HL-60 (cell line): ENCODE data around the gene ASB14.

Experiments
- DNase-seq, 2 experiments: peaks; one replicate each; pipeline ENCODE4 v3.0.0-alpha.2; 2010 to 2020; ENCODE audit warnings: low read depth in 1 of 2, low spot score in 1 of 2
- H3K27ac ChIP-seq: fragments of 250-450 bp; sonication (Bioruptor Pico); replicated peaks from 2 replicates; pipeline ENCODE4 v1.5.1; 2020; ENCODE audit warnings: mild to moderate bottlenecking, moderate library complexity
- H3K27me3 ChIP-seq: fragments of 250-450 bp; sonication (Bioruptor Pico); 2 replicates; pipeline ENCODE4 v1.5.1; 2021; ENCODE audit warnings: mild to moderate bottlenecking, moderate library complexity; ENCODE audit not compliant: insufficient read depth, poor library complexity, severe bottlenecking
- H3K4me3 ChIP-seq: replicated peaks from 2 replicates; pipeline ENCODE4 v1.5.1; 2011; ENCODE audit warnings: mild to moderate bottlenecking, control low read depth, low read length; ENCODE audit not compliant: insufficient read depth
- CTCF ChIP-seq: IDR thresholded peaks from one replicate; pipeline ENCODE4 v1.5.1; 2011; ENCODE audit warnings: low read length, control low read depth, inconsistent platforms; ENCODE audit not compliant: insufficient read depth
- GABPA ChIP-seq: IDR thresholded peaks from 2 replicates; pipeline ENCODE4 v1.6.1; 2012; ENCODE audit warnings: low read depth
- POLR2AphosphoS5 ChIP-seq: IDR thresholded peaks from 2 replicates; pipeline ENCODE4 v1.6.1; 2012; ENCODE audit warnings: low read depth
- REST ChIP-seq: IDR thresholded peaks from 2 replicates; pipeline ENCODE4 v1.6.1; 2012; ENCODE audit warnings: low read depth; ENCODE audit not compliant: insufficient replicate concordance
- SPI1 ChIP-seq: IDR thresholded peaks from 2 replicates; pipeline ENCODE4 v1.6.1; 2012; ENCODE audit warnings: low read depth, mild to moderate bottlenecking, borderline replicate concordance

The ASB14 gene

DNA sequence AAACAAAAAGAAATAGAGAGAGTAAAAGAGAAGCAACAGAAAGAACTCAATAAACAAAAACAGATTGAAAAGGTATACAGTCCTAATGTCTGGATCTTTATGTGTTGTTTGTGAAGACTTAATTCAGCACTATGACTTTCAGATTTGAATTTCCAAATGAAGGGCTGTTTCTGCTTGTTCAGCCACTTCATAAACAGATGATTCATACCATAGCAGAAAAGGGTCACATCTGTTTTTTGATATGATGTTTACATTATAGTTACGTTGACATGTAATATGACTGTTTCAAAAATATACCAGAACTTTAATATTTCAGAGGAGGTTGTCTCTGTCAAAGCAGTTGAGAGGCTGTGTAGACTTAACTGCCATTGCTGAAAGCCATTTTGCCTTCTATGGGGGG, 24.1 kb downstream of the ASB14 start:
- no peak overlapping the region for H3K4me3 ChIP-seq
- DNase-seq: no peak
- no peaks in the 10 kb centered on the region for H3K27me3 ChIP-seq
- no peak for TF ChIP-seq POLR2AphosphoS5
- TF ChIP-seq CTCF: no peak
- TF ChIP-seq REST: no peak
- no peak for TF ChIP-seq GABPA
- no peak for TF ChIP-seq SPI1
- H3K27ac ChIP-seq: no peak overlapping the region

DNA sequence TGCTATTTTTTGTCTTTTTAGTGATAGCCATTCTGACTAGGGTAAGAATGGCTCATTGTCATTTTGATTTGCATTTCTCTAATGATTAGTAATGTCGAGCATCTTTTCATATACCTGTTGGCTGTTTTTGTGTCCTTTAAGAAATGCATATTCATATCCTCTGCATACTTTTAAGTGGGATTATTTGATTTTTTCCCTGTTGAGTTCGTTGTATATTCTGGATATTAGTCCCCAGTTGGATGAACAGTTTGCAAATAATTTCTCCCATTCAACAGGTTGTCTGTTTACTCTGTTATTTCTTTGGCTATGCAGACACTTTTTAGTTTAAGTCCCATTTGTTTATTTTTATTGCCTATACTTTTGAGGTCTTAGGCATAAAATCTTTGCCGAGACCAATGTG, 30.6 kb downstream of the ASB14 start:
- TF ChIP-seq POLR2AphosphoS5 (no peak), SPI1 (no peak), REST (no peak), CTCF (no peak), GABPA (no peak)
- no peak for DNase-seq

DNA sequence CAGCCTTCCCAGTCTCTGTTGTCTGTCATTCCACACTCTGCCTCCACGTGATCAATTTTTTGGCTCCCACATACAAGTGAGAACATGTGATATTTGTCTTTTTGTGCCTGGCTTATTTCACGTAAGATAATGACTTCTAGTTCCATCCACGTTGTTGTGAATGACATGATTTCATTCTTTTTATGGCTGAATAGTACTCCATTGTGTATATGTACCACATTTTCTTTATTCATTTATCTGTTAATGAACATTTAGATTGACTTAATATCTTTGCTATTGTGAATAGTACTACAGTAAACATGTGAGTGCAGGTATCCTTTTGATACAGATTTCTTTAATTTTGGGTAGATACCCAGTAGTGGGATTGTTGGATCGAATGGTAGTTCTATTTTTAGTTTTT, 31.4 kb downstream of the ASB14 start:
- DNase-seq: no peak
- H3K4me3 ChIP-seq: no peak overlapping the region
- H3K27me3 ChIP-seq: no peaks in the 10 kb centered on the region
- H3K27ac ChIP-seq: no peak overlapping the region
- TF ChIP-seq SPI1 (no peak), GABPA (no peak), REST (no peak), POLR2AphosphoS5 (no peak), CTCF (no peak)

More for the DNA sequence above, 30.6 kb downstream of the ASB14 start:
- Histone ChIP-seq H3K4me3 (no peak overlapping the region), H3K27ac (no peak overlapping the region), H3K27me3 (no peaks in the 10 kb centered on the region)
